ENCODE results near the gene DYTN.

DYTN gene

GRCh38 chr2:206631340-206631739, 86.9 kb downstream of the DYTN start:
- no peak for TF ChIP-seq CTCF (IDR thresholded peaks at IDR 0.05; ENCODE audit: insufficient read depth, low read length, poor library complexity, severe bottlenecking)
- no peaks in the 10 kb centered on the region for H3K36me3 ChIP-seq (ENCODE audit: control insufficient read depth, insufficient read depth, low read length)

GRCh38 chr2:206627632-206628031, 90.6 kb downstream of the DYTN start:
- no peaks in the 10 kb centered on the region for H3K27me3 ChIP-seq (replicated peaks; ENCODE audit: control insufficient read depth, insufficient read depth, low read length)
- DNase-seq (ENCODE audit: extremely low read depth, insufficient read length), result no peak
- no peak for TF ChIP-seq CTCF (IDR thresholded peaks at IDR 0.05; ENCODE audit: insufficient read depth, low read length, poor library complexity, severe bottlenecking)
- no peak overlapping the region for H3K4me3 ChIP-seq (replicated peaks; ENCODE audit: low read depth, low read length)
- H3K36me3 ChIP-seq (ENCODE audit: control insufficient read depth, insufficient read depth, low read length), result no peaks in the 10 kb centered on the region

More at GRCh38 chr2:206631340-206631739, 86.9 kb downstream of the DYTN start:
- no peak for DNase-seq (ENCODE audit: extremely low read depth, insufficient read length)
- Histone ChIP-seq H3K4me3 (replicated peaks; ENCODE audit: low read depth, low read length) (no peak overlapping the region), H3K27me3 (replicated peaks; ENCODE audit: control insufficient read depth, insufficient read depth, low read length) (no peaks in the 10 kb centered on the region)

- TF ChIP-seq CTCF (IDR thresholded peaks at IDR 0.05; ENCODE audit: insufficient read depth, low read length, poor library complexity, severe bottlenecking), result no peak
- no peaks in the 10 kb centered on the region for H3K36me3 ChIP-seq (ENCODE audit: control insufficient read depth, insufficient read depth, low read length)
- H3K4me3 ChIP-seq (replicated peaks; ENCODE audit: low read depth, low read length), result no peak overlapping the region
- DNase-seq (ENCODE audit: extremely low read depth, insufficient read length), result no peak
- no peaks in the 10 kb centered on the region for H3K27me3 ChIP-seq (replicated peaks; ENCODE audit: control insufficient read depth, insufficient read depth, low read length)
Measured at GRCh38 chr2:206626108-206626507, 92.1 kb downstream of the DYTN start.

- TF ChIP-seq CTCF (IDR thresholded peaks at IDR 0.05; ENCODE audit: insufficient read depth, low read length, poor library complexity, severe bottlenecking), result no peak
Measured at GRCh38 chr2:206619011-206619410, 99.2 kb downstream of the DYTN start.

GRCh38 chr2:206616151-206616550, 102.0 kb downstream of the DYTN start:
- no peaks in the 10 kb centered on the region for H3K36me3 ChIP-seq (ENCODE audit: control insufficient read depth, insufficient read depth, low read length)
- no peak overlapping the region for H3K4me3 ChIP-seq (replicated peaks; ENCODE audit: low read depth, low read length)
- DNase-seq (ENCODE audit: extremely low read depth, insufficient read length), result no peak
- no peaks in the 10 kb centered on the region for H3K27me3 ChIP-seq (replicated peaks; ENCODE audit: control insufficient read depth, insufficient read depth, low read length)
- no peak for TF ChIP-seq CTCF (IDR thresholded peaks at IDR 0.05; ENCODE audit: insufficient read depth, low read length, poor library complexity, severe bottlenecking)

More at GRCh38 chr2:206619011-206619410, 99.2 kb downstream of the DYTN start:
- no peak overlapping the region for H3K4me3 ChIP-seq (replicated peaks; ENCODE audit: low read depth, low read length)
- no peaks in the 10 kb centered on the region for H3K27me3 ChIP-seq (replicated peaks; ENCODE audit: control insufficient read depth, insufficient read depth, low read length)
- no peaks in the 10 kb centered on the region for H3K36me3 ChIP-seq (ENCODE audit: control insufficient read depth, insufficient read depth, low read length)
- no peak for DNase-seq (ENCODE audit: extremely low read depth, insufficient read length)

GRCh38 chr2:206615417-206616089, 102.6 kb downstream of the DYTN start:
- no peak for TF ChIP-seq CTCF (IDR thresholded peaks at IDR 0.05; ENCODE audit: insufficient read depth, low read length, poor library complexity, severe bottlenecking)
- no peaks in the 10 kb centered on the region for H3K27me3 ChIP-seq (replicated peaks; ENCODE audit: control insufficient read depth, insufficient read depth, low read length)
- H3K4me3 ChIP-seq (replicated peaks; ENCODE audit: low read depth, low read length), result no peak overlapping the region
- DNase-seq (ENCODE audit: extremely low read depth, insufficient read length), result no peak
- no peaks in the 10 kb centered on the region for H3K36me3 ChIP-seq (ENCODE audit: control insufficient read depth, insufficient read depth, low read length)

Data from GM06990 (cell line).